Uterus (tissue), 2 donors: Measurements from ENCODE around the gene SRPK2.

Experiments
- CTCF ChIP-seq, 4 experiments: fragments of 200-600 bp in 2 of 4; fragments of 450-650 bp in 2 of 4; sonication (generic) in 2 of 4; IDR thresholded peaks; one replicate each; pipeline ENCODE4 v1.5.1; 2016 to 2019; ENCODE audit warnings: antibody characterized with exemption in 4 of 4, mild to moderate bottlenecking in 2 of 4, moderate library complexity in 1 of 4
- POLR2A ChIP-seq, 2 donors: fragments of 450-650 bp; IDR thresholded peaks; one replicate each; pipeline ENCODE4 v1.6.1; 2016; ENCODE audit warnings: antibody characterized with exemption in 2 of 2, mild to moderate bottlenecking in 1 of 2, moderate library complexity in 1 of 2

DNA sequence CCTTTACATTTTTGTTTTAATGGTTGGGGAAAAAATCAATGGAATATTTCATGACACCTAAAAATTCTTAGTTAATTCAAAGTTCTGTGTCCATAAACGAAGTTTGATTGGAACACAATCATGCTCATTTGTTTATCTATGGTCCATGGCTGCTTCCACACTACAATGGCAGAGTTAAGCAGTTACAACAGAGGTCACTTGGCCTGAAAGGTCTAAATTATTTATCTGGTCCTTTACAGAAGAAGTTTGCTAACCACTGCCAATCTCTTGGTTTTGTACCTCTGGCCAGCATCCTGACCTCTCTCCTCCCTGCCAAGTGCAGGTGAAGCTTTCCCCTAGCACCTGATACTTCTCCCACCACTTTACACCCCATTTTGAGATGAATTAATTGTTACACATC is 61.5 kb downstream of the SRPK2 start:
- no peak for TF ChIP-seq CTCF (IDR thresholded peaks at IDR 0.05)
- no peak for TF ChIP-seq POLR2A (IDR thresholded peaks at IDR 0.05)
